Measurements from ENCODE around the gene B4GALNT1.
"Not testable (repeated sequence)": the region's sequence is repeated elsewhere in the genome, so short reads cannot be mapped to it uniquely, and the experiment has no call there.

B4GALNT1 gene

GRCh38 chr12:57656408-57656807 is 23.4 kb upstream of the B4GALNT1 start:
- H3K9ac ChIP-seq (ENCODE audit: low read depth, low read length) = not testable (repeated sequence)

DNA sequence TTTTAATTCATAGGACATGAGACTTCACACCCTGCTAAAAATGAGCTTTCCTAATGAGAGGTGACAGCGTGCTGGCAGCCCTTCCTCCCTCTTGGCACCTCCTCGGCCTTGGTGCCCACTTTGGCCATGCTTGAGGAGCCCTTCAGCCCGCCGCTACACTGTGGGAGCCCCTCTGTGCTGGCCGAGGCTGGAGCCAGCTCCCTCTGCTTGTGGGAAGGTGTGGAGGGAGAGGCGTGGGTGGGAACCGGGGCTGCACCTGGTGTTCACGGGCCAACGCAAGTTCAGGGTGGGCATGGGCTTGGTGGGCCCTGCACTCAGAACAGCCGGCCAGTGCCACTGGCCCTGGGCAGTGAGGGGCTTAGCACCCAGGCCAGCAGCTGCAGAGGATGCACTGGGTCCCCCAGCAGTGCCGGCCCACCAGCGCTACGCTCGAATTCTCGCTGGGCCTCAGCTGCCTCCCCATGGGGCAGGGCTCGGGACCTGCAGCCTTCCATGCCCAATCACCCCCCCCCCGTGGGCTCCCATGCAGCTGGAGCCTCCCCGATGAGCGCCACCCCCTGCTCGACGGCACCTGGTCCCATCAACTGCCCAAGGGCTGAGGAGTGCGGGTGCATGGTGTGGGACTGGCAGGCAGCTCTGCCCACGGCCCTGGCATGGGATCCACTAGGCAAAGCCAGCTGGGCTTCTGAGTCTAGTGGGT is 22.7 kb upstream of the B4GALNT1 start:
- Histone ChIP-seq H3K27me3 (ENCODE audit: insufficient read depth, low read length) (no peaks in the 10 kb centered on the region), H3K4me1 (ENCODE audit: insufficient read depth, low read length) (no peaks in the 10 kb centered on the region), H3K36me3 (ENCODE audit: insufficient read depth, low read depth, low read length) (no peaks in the 10 kb centered on the region), H3K4me3 (ENCODE audit: low read length) (no peak overlapping the region), H3K9me3 (ENCODE audit: insufficient read depth, low read depth, low read length) (peaks cover 41% of the 10 kb centered on the region), H3K9ac (ENCODE audit: low read depth, low read length) (no peak overlapping the region), H3K27ac (ENCODE audit: low read length) (no peak overlapping the region)

More at GRCh38 chr12:57656408-57656807, 23.4 kb upstream of the B4GALNT1 start:
- H3K4me3 ChIP-seq (ENCODE audit: low read length); H3K4me1 ChIP-seq (ENCODE audit: insufficient read depth, low read length); H3K27me3 ChIP-seq (ENCODE audit: insufficient read depth, low read length); H3K27ac ChIP-seq (ENCODE audit: low read length); H3K36me3 ChIP-seq (ENCODE audit: insufficient read depth, low read depth, low read length): not testable (repeated sequence)
- peaks cover 48% of the 10 kb centered on the region for H3K9me3 ChIP-seq (ENCODE audit: insufficient read depth, low read depth, low read length)

GRCh38 chr12:57654042-57654441 is 21.0 kb upstream of the B4GALNT1 start:
- H3K27me3 ChIP-seq (ENCODE audit: insufficient read depth, low read length) = no peaks in the 10 kb centered on the region
- H3K9ac ChIP-seq (ENCODE audit: low read depth, low read length) = no peak overlapping the region
- H3K9me3 ChIP-seq (ENCODE audit: insufficient read depth, low read depth, low read length) = peaks cover 27% of the 10 kb centered on the region
- no peaks in the 10 kb centered on the region for H3K36me3 ChIP-seq (ENCODE audit: insufficient read depth, low read depth, low read length)
- no peak overlapping the region for H3K27ac ChIP-seq (ENCODE audit: low read length)
- no peaks in the 10 kb centered on the region for H3K4me1 ChIP-seq (ENCODE audit: insufficient read depth, low read length)
- no peak overlapping the region for H3K4me3 ChIP-seq (ENCODE audit: low read length)

GRCh38 chr12:57646659-57647049 is 13.7 kb upstream of the B4GALNT1 start:
- H3K4me1 ChIP-seq (ENCODE audit: insufficient read depth, low read length); H3K27me3 ChIP-seq (ENCODE audit: insufficient read depth, low read length); H3K9me3 ChIP-seq (ENCODE audit: insufficient read depth, low read depth, low read length); H3K36me3 ChIP-seq (ENCODE audit: insufficient read depth, low read depth, low read length); H3K4me3 ChIP-seq (ENCODE audit: low read length); H3K27ac ChIP-seq (ENCODE audit: low read length); H3K9ac ChIP-seq (ENCODE audit: low read depth, low read length): not testable (repeated sequence)

GRCh38 chr12:57645990-57646658 is 13.1 kb upstream of the B4GALNT1 start:
- not testable (repeated sequence) for H3K36me3 ChIP-seq (ENCODE audit: insufficient read depth, low read depth, low read length); H3K27me3 ChIP-seq (ENCODE audit: insufficient read depth, low read length); H3K27ac ChIP-seq (ENCODE audit: low read length); H3K9ac ChIP-seq (ENCODE audit: low read depth, low read length); H3K4me1 ChIP-seq (ENCODE audit: insufficient read depth, low read length); H3K9me3 ChIP-seq (ENCODE audit: insufficient read depth, low read depth, low read length); H3K4me3 ChIP-seq (ENCODE audit: low read length)

DNA sequence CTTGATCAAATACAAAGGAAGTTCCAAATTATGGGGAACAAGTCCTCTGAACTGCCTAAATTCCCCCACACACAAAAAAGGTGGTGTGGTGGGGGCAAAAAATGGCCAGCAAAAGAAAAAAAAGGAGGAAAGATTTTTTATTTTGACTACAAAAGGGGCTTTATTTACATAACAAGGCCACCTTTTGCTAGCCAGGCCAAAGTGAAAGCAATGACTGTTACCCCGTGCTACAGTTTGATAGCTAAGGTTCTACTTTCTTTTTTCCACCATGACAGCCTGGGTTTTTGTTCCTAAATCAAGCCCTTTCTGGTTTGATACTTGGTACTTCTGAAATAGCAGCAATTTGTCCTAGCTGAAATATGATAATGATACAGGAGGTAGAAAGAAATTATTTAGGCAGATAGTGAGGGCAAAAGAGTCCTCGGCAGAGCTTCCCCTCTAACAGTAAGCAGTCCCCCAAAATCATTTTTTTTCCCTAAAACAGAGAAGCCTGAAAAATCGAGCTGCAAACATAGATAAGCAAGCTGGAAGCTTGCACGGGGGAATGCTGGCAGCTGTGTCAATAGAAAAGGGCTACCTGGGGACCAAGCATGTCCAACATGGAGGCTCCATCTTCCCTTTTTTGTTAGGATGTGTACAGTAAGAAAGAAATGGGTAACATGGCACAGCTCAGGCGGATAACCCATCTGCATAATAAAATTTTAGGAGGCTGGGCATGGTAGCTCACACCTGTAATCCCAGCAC is 8.9 kb upstream of the B4GALNT1 start:
- Histone ChIP-seq H3K9ac (ENCODE audit: low read depth, low read length) (no peak overlapping the region), H3K36me3 (ENCODE audit: insufficient read depth, low read depth, low read length) (no peaks in the 10 kb centered on the region), H3K9me3 (ENCODE audit: insufficient read depth, low read depth, low read length) (peaks cover 8% of the 10 kb centered on the region; the same call in 1 of the 2 replicates), H3K4me1 (ENCODE audit: insufficient read depth, low read length) (peaks cover 6% of the 10 kb centered on the region; the same call in 1 of the 2 replicates), H3K27ac (ENCODE audit: low read length) (no peak overlapping the region), H3K27me3 (ENCODE audit: insufficient read depth, low read length) (no peaks in the 10 kb centered on the region), H3K4me3 (ENCODE audit: low read length) (no peak overlapping the region)

DNA sequence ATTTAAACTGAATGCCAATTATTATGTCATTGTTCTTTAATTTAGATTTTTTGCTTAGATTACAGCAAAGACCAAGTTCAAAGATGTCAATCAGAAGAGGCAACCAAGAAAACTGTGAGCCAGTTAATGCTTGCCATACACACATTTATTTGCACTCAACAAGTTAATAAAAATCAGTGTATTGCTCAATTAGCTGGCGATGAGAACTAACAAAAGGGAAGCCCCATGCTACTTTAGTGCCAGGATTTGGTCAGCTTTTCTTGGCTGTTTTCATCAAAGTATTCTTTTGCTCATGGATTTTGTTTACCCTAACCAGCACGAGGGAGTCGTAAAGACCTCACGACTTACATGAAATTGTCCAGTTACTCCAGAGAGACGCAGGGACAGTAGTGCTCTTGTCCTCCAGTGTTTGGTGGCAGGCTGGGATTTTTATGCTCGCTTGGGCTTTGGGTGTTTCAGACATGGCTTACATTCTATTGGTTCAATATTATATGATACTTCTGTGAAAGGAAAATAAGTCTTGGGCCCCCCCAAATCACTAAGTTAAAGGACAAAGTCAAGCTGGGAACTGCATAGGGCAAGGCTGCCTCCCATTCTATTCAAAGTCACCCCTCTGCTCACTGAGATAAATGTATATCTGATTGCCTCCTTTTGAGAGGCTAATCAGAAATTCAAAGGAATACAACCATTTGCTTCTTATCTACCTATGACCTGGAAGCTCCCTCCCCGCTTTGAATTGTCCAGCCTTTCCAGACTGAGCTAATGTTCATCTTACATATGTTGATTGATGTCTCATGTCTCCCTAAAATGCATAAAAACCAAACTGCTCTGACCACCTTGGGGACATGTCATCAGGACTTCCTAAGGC is 7.4 kb upstream of the B4GALNT1 start:
- peaks cover 3% of the 10 kb centered on the region; the same call in 1 of the 2 replicates for H3K27me3 ChIP-seq (ENCODE audit: insufficient read depth, low read length)

DNA sequence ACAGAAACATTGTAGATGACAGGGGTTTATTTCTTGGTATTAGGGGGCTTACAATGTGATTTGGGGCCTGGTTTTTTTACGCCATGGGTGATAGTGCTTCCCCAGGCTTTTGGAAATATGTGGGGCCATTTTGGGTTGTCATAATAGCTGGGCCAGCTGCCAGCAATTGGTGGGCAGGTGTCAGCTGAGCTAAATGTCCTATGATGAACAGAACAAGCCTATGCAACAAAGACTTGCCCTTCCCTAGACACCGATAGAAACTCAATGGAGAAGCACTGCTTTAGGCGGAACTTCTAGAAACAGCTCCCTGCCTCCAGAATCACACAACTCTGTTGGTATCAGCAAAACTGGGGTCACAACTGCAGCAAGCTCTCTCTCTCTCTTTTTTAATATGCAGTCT is 5.1 kb upstream of the B4GALNT1 start:
- Histone ChIP-seq H3K9me3 (ENCODE audit: insufficient read depth, low read depth, low read length) (no peaks in the 10 kb centered on the region), H3K4me3 (ENCODE audit: low read length) (no peak overlapping the region), H3K27ac (ENCODE audit: low read length) (no peak overlapping the region), H3K9ac (ENCODE audit: low read depth, low read length) (no peak overlapping the region), H3K36me3 (ENCODE audit: insufficient read depth, low read depth, low read length) (no peaks in the 10 kb centered on the region), H3K27me3 (ENCODE audit: insufficient read depth, low read length) (peaks cover 25% of the 10 kb centered on the region), H3K4me1 (ENCODE audit: insufficient read depth, low read length) (peaks cover 11% of the 10 kb centered on the region; the same call in 1 of the 2 replicates)

More for the DNA sequence above, 7.4 kb upstream of the B4GALNT1 start:
- no peak overlapping the region for H3K9ac ChIP-seq (ENCODE audit: low read depth, low read length)
- peaks cover 8% of the 10 kb centered on the region; the same call in 1 of the 2 replicates for H3K9me3 ChIP-seq (ENCODE audit: insufficient read depth, low read depth, low read length)
- no peak overlapping the region for H3K27ac ChIP-seq (ENCODE audit: low read length)
- peaks cover 6% of the 10 kb centered on the region; the same call in 1 of the 2 replicates for H3K4me1 ChIP-seq (ENCODE audit: insufficient read depth, low read length)
- no peak overlapping the region for H3K4me3 ChIP-seq (ENCODE audit: low read length)
- no peaks in the 10 kb centered on the region for H3K36me3 ChIP-seq (ENCODE audit: insufficient read depth, low read depth, low read length)

- H3K4me1 ChIP-seq (ENCODE audit: insufficient read depth, low read length) = peaks cover 11% of the 10 kb centered on the region; the same call in 1 of the 2 replicates
- H3K27me3 ChIP-seq (ENCODE audit: insufficient read depth, low read length) = peaks cover 33% of the 10 kb centered on the region
- H3K4me3 ChIP-seq (ENCODE audit: low read length) = no peak overlapping the region
- H3K27ac ChIP-seq (ENCODE audit: low read length) = no peak overlapping the region
- H3K9me3 ChIP-seq (ENCODE audit: insufficient read depth, low read depth, low read length) = no peaks in the 10 kb centered on the region
- no peaks in the 10 kb centered on the region for H3K36me3 ChIP-seq (ENCODE audit: insufficient read depth, low read depth, low read length)
- no peak overlapping the region for H3K9ac ChIP-seq (ENCODE audit: low read depth, low read length)
These were observed 4.4 kb upstream of the B4GALNT1 start for GRCh38 chr12:57637364-57637763.

DNA sequence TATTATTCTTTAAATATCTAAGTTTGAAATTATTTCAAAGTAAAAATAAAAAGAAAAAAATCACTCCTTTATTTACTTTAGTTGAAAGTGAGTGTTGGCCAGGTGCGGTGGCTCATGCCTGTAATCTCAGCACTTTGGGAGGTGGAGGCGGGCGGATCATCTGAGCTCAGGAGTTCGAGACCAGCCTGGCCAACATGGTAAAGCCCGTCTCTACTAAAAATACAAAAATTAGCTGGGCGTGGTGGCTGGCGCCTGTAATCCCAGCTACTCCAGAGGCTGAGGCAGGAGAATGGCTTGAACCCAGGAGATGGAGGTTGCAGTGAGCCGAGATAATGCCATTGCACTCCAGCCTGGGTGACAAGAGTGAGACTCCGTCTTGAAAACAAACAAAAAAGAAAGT is 3.7 kb upstream of the B4GALNT1 start:
- not testable (repeated sequence) for H3K9me3 ChIP-seq (ENCODE audit: insufficient read depth, low read depth, low read length); H3K27ac ChIP-seq (ENCODE audit: low read length); H3K4me3 ChIP-seq (ENCODE audit: low read length); H3K36me3 ChIP-seq (ENCODE audit: insufficient read depth, low read depth, low read length); H3K9ac ChIP-seq (ENCODE audit: low read depth, low read length)
- Histone ChIP-seq H3K27me3 (ENCODE audit: insufficient read depth, low read length) (peaks cover 39% of the 10 kb centered on the region), H3K4me1 (ENCODE audit: insufficient read depth, low read length) (peaks cover 11% of the 10 kb centered on the region; the same call in 1 of the 2 replicates)

Data from iPS-20b (cell line).